COLO668 (cell line): ENCODE measurements around the gene WDR48.
A peak's percentile ranks its signal among the peaks of the same experiment; 100 is the strongest.

Experiments used
- DNase-seq: peaks from one replicate; lab custom pipeline; 2025; ENCODE audit not compliant: unreplicated experiment; lab: John Stamatoyannopoulos, UW

The WDR48 gene

DNA sequence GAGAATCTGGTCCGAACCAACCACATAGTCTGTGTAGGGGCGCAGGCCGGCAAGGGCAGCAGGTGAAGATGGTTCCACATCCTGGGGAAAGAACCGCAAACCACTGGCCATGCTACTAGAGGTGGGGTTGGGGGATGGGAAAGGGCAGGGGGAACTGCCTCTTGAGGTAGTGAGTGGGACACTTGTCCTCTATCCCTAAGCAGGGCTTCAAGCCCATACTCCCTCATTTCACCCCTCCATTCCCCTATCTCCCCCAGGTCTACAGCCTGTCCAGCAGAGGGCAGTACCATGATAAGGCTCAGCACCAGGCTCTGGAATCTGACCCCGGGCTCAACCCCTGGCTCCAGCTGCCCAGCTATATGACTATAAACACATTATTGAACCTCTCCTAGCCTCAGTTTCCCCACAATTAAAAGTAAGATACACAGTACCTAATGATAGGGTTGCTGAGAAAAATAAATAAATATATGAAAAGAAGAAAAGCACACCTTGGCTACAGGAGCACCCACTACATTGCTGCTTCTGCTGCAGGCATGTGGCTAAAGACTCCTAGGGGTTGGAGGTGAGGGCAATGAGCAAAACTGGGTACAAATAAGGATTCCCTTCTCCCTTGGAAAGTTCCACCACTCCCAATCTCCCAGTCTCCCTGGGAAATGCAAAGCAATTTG, 49.3 kb downstream of the WDR48 start:
- DNase-seq, result peak; percentile 20

DNA sequence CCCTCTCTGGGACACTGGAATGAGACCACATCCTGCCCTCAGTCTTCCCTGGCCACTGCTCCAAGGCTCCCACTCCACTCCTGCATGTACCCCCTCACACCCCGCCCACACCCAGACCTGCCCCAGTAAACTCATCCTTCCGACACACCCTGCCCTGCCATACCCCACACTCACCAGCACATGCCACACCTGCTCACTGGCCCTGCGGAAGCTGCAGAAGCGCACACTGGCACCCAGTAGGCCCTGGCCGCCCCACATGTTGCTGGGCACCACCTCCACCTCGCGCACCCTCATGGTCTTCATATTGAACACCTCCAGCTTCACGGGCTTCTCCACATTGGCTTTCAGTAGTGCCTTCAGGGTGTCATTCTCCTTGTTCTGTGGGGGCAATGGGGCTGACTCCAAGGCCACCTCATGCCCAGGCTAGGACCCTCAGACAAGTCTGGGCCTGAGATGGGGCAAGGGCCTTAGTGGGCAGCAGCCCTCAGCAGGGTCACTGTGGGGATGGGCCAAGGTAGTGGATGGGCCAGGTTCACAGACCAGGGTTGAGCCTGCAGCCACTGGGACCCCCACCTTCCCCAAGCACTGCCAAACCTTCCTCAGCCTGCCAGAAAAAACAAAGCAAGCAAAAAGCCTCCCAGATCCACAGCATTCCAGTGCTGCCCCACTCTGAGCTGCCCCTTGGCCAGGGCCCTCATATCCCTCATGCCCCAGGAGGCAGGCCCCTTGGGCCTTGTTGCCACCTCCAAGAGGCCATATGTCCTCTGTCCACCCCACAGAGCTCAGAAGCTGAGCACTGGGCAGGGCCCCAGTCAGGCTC, 50.9 kb downstream of the WDR48 start:
- no peak for DNase-seq

DNA sequence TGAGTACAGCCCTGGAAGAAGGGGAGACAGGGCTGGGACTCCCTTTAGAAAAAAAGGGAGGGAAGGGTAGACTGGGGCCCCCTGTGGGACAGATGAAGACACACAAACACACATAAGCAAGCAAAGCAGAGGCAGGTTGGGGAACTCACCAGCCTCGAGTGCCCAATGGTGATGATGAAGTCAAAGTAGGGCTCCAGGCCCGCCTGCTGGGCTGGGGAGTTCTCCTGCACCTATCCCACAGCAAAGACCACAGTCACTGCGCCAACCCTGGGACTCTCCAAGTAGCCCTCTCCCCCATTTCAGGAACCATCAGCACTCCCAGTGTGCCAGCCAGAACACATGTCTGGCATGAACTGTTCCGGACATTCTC, 51.5 kb downstream of the WDR48 start:
- DNase-seq, result no peak

DNA sequence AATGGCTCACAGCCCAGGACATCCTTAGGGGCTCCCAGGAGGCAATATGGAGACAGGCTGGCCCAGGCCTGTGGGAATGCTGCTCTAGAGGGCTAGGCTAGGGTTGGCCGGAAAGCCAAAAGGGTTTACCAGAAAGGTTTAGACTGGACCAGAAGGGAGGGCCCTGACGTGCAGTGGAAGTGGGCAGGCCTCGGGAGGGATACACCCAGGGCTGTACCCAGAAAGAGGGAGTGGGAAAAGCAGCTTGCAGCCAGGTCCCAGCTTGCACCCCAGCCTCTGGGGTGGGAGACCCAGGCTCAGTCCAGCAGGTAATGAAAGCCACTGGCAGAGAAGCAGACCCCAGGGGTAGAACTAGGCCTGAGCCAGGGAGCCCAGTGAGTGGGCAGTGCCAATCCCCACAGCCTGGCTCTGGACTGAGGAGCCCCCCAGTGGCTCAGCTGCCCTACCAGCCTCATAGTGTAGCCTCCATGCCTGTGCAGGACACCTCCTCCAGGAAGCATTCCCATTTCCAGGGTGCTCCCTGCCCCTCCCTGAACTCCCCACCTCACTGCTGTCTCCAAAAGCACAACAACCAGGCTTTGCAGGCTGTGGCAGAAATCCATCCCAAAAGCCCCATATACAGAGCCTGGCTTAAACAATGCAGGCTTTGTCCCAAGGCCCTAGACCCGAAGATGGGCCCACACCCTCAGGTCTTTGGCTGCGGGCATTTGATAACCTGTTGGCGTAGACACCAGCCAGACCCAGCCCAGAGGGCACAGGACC, 52.2 kb downstream of the WDR48 start:
- no peak for DNase-seq

DNA sequence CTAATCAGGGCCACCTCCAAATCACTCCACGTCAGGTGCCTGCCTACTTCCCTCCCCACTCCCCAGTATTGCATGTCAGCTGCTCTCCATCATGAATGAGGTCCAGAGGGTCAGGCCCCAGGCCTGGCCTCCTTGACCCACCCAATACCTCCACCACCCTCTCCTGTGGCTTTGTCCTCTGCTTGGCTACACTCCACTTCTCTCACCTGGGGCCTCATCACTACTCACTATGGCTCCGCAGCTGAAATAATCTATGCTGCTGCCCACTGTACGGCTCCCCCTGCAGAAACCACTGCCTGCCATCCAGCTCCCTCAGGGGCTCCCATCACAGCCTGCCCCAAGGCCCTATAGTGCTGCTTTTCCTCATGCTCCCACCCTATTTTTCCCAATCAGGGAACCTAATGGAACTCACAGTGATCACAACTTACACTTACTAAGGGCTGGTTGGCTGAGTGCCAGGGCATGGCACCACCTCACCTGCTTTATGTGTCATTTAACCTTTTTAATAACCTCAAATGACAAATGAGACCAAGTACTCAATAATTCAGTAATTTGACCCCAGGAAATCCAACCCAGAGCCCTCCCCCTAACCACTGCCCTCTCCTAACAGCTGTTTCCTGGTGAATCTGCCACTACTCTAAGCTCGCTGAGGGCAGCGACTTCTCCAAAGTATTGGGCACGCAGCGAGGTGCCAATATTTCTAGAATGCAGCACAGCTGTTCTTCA, 53.3 kb downstream of the WDR48 start:
- DNase-seq, result peak; percentile 70

DNA sequence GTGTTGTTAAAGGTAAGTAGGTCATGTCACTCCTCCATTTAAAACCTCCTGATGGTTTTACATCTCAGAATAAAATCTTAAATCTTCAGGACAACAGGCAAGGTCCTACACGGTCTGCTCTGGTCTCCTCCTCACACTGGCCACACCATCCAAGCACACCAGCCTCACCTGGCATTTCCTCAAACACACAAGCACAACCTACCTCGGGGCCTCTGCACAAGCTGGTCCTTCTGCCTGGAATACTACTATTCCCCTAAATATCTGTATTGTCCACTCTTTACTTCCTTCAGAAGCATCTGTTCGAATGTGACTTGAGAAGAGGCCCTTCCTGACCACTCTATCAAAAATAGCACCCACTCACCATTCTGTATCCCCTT, 53.9 kb downstream of the WDR48 start:
- no peak for DNase-seq

DNA sequence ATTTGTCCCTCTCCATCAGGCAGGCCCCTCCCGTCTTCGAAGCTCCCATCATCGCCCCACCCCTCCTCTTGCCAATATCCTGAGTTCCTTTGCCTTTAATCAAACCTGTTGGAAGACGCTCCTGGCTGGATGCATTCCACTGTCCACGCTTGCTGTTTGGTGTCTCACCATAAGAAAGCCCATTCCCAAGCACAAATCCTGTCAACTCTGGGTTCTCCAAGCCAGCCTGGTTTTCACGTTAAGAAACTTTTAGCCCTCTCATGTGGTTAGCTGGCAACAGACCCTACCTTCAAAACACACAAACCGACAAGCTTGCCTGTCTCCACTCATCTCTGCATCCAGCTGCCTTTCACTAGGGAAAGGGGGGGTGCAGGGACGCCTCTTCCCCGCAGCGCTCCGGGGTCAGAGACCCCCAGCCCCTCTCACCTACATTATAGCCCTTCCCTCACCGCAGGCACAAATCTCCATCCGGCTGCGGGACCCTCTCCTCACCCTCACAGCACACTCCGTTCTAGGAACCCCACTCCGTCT, 54.5 kb downstream of the WDR48 start:
- DNase-seq, result no peak

DNA sequence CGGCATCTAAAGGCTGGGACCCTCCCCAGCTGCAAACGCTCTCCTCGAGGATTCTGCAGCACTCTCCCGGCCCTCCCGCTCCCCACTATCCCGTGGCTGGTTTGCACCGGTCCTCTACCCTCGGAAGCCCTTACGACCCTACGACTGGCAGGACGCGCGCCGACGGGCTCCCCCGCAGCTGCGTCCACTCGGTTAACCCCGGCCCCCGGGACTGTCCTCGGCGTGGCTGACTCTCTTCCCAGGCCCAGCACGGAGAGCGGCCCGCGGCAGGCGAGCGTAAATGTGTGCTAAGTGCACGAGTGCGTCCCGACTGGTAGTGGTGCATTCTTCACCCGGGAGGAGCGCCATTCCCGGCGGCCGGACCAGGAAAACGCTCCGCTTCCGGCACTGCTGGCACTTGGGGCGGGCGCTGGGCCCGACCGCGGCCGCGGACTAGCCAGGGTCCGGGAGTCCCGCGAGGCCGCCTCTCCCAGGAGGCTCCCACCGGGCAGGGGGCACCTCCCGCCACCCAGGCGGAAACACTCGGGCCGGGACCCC, 55.1 kb downstream of the WDR48 start:
- DNase-seq, result peak; percentile 50

DNA sequence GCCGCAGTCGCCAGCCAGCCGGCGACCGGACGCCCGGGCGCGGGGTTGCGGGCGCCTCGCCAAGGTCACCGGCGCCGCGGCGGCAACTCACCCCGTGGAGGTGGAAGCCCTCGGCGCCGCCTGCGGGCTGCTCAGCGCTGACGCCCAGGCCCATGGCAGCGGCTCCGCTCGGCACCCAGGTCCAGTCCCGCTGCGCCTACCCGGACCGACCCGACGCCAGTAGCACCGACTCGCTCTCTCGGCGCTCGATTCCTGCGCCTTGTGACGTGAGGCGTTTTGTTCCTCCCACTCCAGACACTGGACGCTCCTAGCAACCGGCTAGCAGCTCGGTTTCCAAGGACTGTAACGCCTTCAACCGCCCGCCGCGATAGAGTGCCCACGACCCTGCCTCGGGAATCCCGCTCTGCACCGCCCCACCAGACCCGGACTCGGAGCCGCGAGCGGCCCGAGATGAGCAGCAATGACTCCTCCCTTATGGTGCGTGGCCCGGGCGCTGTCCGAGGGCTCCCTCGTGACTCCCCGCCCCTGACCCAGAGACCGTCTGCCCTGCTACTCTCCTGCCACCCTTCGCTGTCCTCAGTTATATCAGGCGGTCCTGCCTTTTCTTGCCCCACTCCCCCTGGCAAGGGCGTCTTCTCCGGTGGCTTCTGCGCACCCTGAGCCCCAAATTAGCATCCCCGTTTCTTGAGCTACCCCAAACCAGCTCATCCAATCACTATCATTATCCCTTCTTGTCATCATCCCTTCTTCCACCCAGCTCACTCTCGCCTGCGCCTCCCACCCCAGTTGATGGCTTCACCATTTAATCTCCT, 55.8 kb downstream of the WDR48 start, which contains the start of the genes GORASP1 and TTC21A:
TSS of gene GORASP1 (minus strand) at position 240 of the 812 bp plus-strand sequence. CDS start at position 154, 86 bp downstream.
TSS of gene TTC21A (plus strand) at position 293 of the 812 bp plus-strand sequence. CDS start at position 451, 158 bp downstream.
- peak; percentile 79 for DNase-seq

DNA sequence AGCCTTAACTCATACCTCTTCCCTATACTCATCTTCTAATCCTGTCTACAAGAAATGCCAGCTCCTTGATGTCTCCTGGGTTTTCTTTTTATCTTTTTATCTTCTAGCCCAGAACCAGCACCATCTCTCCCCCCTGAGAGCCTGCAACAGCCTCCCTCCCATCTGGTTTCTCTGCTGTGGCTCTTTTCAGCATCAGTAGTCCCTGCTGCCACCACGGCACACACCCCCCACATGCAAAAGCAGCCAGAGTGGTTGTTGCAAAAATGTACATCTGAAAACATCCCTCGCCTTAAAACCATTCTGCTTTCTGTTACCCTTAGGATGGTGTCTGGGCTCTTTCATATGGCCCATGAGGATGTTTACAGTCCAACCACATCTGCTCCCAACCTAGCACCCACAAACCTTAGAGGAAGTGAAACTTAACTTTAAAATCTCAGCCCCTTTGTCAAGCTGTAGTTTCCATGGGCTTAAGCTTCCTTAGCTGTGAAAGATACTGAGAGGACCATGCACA, 56.4 kb downstream of the WDR48 start:
- DNase-seq, result no peak

DNA sequence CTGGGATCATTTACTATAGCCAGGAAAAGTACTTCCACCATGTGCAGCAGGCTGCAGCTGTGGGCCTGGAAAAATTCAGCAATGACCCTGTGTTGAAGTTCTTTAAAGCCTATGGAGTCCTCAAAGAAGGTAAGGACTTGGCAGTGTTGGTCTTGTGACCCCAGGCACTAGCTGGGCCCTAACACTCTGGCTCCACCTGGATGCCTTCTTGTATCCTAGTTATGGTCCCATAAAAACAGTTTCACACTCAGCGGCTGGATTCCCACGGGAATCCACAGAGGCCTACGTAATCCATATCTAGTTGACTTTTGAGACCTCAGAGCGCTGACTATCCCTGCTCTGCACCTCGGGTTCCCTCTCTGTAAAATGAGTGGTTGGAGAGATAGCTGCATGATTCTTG, 57.3 kb downstream of the WDR48 start:
- DNase-seq, result no peak

DNA sequence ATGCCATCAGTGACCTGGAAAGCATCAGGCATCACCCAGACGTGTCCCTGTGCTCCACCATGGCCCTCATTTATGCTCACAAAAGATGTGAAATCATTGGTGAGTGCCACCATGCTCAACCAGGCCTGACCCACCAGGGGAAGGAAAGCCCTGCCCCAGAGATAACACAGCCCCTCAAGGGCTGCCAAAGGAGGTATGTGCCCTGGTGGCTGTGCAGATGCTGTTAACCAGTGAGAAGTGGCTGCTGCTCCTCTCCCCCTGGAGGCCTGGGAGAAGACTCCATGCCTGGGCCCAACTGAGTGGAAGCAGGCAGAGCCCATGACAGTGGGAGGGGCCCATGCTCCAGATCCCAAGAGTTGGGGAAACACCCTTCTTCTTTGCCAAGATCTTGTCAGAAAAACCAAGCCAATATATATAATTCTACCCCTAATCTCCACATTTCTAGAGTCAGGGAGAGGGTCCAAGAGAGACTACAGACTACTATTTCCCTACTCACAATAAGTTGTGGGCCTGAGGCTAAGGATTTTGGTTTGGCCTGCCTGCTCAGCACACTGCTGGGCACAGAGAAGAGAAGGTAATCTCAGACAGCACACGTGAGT, 58.3 kb downstream of the WDR48 start:
- DNase-seq, result no peak

DNA sequence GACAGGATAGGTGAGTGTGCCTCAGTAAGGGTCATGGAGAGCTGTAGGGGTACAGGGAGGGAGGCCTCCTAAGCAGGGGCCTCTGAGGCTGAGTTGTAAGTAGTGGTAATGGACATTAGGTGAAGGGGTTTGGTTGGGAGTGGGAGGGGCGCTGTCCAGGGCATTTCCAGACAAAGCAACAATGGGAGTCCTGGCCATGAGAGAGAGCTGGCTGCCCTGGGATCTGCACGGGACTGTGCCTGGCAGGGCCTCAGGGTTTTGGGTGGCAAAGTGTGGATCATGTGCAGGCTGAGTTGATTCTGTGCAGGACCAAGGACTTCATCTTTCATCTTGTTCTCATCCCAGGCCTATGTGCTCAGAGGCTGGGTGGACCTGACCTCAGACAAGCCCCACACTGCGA, 60.3 kb downstream of the WDR48 start:
- DNase-seq, result no peak

DNA sequence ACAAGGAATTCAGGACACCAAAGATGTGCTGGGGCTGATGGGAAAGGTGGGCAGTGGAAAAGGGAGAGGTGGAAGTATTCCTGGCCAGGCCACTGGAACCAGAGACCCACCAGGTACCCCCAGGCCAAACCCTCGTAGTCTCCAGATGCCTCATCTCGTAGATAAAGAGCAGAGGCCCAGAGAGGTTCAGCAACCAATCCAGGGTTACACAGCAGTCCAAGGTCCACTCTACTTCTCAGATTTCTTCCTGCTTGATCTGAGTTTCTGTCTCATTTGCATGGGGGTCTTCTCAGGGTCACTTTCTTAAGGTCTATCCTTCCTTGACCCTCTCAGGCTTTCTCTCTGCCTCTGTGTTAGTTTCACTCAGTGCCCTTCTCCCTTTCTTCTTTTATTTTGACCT, 60.7 kb downstream of the WDR48 start:
- DNase-seq, result no peak

DNA sequence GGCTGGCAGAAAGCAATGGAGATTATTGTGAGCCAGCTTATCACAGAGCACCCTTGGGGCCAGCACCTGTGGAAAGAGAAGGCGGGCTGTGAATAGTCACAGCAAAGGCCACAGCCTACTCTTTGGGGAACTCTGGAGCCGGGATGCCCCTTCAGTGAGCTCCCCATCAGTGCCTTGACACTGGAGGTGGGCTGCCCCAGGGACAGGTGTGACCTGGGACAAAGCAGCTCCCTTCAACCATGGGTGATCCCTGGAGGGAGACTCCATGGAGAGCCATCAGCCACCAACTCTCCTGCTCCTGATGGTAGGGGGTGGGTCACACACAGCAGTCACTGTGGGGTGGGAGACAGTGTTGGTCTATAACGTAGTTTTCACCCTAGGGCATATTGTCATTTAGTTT, 61.5 kb downstream of the WDR48 start:
- DNase-seq, result no peak

DNA sequence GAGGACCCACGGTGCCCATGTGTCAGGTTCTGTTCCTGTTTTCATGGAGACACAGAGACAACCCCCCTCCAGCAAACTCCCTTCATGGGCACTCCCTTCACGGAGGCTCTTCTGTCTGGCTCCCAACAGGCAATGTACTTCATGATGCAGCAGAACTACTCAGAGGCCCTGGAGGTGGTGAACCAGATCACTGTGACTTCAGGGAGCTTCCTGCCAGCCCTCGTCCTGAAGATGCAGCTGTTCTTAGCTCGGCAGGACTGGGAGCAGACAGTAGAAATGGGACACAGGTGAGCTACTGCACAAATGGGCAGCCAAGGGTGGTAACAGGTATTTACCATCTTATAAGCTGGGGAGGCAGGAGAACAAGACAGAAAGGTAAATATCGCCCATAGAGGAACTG, 62.6 kb downstream of the WDR48 start:
- no peak for DNase-seq

DNA sequence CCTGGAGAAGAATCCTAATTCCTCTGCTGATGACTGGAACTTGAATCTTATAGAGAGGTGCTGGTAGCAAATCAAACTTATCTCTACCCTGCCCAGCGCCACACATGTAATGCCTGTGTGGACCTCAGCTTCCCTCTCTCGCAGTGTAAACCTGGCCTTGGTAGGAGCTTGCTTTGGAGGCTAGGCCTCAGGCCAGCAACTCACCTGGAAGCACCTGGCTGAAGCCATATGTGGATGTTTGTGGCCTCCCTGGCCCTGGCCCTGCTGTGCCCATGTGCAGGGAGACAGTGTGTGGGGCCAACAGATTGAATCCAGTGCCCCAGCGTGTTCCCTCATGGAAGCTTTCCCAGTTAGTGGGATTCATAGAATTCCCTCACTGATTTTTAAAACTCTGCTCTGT, 64.1 kb downstream of the WDR48 start:
- DNase-seq, result no peak

DNA sequence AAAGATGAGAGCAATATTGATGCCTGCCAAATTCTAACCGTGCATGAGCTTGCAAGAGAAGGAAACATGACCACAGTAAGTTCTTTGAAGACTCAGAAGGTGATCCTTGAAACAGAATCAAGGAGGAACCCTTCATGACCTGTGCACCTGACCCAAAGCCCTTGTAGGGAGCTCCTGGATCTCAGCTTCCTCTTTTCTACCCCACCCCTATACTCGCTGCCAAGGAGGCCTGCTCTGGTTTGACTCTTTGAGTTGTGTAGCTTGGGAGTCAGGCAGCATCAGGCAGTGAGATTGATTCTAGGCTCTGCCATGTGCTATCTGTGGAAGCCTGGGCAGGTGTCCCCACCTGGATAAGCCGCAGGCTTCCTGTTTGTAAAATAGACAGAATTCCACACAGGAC, 66.3 kb downstream of the WDR48 start:
- no peak for DNase-seq
